ENCODE results near the gene SOCS1.
A peak's percentile ranks its signal among the peaks of the same experiment; 100 is the strongest.
"Not testable (repeated sequence)": the region's sequence is repeated elsewhere in the genome, so short reads cannot be mapped to it uniquely, and the experiment has no call there.

Gene SOCS1

DNA sequence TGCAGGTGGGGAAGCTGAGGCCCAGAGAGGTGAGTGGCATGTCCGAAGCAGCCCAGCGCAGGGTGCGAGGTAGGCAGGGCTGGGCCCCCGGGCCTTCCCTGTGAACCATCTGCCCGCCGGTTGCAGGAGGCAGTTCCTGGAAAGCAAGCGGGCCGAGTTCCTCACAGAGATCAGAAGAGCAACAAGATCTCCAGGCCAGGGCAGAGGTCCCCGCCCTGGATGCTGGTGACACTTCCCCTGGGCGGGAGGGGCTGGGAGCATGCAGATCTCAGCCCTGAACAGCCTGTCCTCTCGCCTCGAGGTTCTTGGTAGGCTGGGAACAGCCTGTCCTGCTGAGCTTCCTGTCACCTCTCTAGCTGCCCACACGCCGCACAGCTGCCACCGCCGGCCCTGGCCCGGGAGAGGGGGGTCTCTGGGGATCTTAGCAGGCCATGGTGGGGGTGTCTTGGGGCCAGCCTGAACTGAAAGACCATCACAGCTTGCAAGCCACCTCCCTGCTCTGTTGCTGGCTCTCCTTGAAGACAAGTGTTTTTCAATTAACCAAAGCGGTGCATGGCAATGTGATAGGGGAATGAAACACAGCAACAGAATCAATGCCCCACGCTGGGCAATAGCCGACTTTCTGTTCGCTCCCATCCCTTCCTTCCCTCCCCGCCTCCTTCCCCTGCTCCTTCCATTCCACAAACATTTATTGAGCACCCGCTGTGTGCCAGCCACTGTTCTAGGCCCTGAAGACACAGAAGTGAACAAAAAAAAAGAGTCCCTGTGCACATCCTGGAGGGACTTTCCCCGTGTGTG lies 31.7 kb downstream of the SOCS1 start:
- peak; percentile 43 for DNase-seq

GRCh38 chr16:11220507-11220906 lies 35.5 kb downstream of the SOCS1 start:
- DNase-seq, result not testable (repeated sequence)

- DNase-seq, result no peak
Measured at GRCh38 chr16:11219178-11219577, 36.8 kb downstream of the SOCS1 start.

DNA sequence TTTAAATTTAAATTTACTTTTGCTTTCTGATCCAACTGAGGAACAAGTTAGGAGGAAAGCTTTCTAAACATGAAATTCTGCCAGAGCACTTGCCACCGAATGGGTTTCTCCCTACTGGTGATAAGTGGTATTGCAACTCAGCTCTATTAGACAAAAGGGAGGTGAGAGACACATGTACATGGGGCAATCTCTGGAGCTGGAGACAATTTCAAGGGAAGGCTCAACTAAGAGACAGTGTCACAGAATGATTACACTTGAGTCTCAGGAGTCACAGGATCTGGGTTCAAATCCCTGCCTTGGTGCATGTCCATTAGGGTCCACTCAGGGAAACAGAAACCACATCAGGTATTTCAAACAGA lies 37.4 kb downstream of the SOCS1 start:
- DNase-seq, result no peak

GRCh38 chr16:11217651-11218603 lies 38.1 kb downstream of the SOCS1 start:
- no peak for DNase-seq

- DNase-seq, result no peak
Measured at GRCh38 chr16:11215935-11216556, 40.0 kb downstream of the SOCS1 start.

GRCh38 chr16:11213799-11214198 lies 42.2 kb downstream of the SOCS1 start:
- no peak for DNase-seq

DNA sequence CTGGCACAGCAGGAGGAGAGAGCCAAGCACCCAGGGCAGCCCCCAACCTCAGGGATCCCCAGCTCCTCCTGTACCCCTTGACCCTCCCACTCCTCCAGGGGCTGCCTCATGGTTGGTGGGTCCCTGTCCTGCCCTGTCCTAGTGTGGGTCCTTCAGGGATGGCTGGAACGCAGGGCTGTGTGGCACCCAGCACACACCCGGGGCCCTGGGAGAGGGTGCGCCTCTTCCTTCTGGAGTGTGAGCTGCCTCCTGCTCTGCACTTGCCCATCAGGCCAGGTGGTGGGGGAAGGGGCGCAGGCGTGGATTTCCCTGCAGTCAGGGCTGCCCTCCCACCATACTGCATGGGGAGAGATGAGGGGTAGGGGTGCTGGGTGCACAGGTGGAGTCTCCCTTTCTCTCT lies 42.6 kb downstream of the SOCS1 start:
- DNase-seq, result no peak

DNA sequence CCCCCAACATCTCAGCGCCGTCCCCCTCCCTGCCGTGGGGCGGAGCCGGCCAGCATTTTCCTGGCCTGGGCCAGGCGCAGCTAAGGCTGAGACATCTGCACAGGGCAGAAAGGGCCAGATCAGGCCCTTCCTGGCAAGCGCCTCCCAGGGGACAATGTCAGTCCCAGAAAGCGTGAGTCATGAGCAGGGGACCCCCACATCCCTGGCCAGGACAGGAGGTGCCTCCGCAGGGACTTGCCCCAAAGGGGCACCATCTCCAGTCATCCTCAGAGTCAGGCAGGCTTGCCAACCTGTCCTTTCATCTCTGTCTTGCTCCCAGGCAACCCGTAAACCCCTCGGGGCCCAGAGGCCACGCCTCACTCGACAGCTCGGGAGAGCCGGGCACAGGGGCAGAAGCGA lies 43.2 kb downstream of the SOCS1 start:
- DNase-seq, result no peak

- no peak for DNase-seq
Measured at GRCh38 chr16:11211977-11212797, 43.8 kb downstream of the SOCS1 start.

GRCh38 chr16:11211061-11211976 lies 44.7 kb downstream of the SOCS1 start:
- no peak for DNase-seq

DNA sequence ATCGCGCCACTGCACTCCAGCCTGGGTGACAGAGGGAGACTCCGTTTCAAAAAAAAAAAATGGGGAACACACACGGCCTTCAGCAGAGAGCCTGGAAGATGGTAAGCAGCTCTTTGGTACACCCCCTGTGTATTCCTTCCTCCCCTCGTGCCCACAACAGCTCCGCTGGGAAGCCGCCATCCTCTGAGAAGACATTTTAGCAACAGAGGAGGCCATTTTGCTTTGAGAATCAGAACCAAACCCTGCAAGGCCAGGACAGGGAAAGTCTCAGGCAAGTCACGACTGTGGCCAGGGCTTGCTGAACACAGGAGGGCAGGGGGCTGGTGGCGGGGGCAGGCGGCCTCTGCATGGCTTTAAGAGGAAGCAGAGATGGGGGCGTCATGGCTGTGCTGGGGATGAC lies 45.7 kb downstream of the SOCS1 start:
- DNase-seq, result no peak

- DNase-seq, result no peak
Measured at GRCh38 chr16:11208916-11209665, 46.9 kb downstream of the SOCS1 start.

- DNase-seq, result no peak
Measured at GRCh38 chr16:11207646-11208045, 48.4 kb downstream of the SOCS1 start.

GRCh38 chr16:11205754-11206581 lies 50.0 kb downstream of the SOCS1 start:
- DNase-seq, result no peak

DNA sequence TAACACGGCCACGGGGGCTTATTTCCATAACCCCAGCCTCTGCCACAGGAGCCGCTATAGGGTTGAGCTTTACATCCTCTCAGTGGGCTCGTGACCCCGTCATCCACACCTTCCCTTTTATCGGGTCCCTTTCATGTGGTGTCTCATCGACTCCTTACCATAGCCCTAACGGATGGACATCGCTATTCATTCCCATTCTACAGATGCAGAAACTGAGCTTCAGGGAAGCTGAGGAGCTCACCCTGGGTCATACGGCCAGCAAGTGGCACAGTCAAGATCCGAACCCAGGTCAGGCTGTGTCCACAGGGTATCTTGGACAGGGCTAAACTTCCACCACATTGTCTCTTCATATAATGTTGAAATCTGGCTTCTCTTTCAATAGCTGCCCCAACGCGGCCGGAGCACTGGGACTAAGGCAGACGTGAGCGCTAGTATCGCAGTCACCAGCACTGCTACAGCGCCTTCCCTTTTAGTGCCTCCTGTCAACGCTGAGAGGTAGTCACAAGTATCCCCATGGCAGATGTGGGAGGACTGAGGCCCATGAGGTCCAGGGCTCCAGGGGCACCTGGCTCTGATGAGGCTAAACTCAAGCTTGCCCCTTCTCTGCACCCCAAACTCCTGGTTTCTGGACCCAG lies 50.8 kb downstream of the SOCS1 start:
- no peak for DNase-seq

DNA sequence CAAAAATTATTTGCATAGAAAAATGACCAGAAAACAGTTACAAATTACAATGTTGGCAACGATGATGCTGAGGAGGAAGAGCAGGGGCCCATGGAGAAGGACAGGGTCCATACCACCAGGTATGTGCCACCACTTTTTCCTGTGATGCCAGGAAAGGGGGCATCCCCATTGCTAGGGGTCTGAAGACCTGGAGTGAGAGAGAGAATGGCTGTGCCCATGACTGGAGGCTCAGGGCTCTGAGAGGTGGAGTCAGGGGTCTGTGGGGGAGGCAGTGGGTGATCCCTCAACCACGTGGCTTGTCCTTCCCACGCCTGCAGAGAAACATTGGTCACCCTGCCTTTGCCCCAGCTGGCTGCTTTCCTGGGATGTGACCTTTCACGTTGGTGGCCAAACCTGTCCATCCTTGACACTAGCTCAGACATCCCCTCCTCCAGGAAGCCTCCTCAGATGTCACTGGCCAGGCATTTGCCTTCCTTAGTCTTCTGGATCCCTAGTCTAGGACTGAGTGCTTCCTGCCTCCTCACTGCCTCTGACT lies 51.4 kb downstream of the SOCS1 start:
- DNase-seq, result no peak
